Measurements from ENCODE around the gene ZDHHC11B.
"Not testable (repeated sequence)": the region's sequence is repeated elsewhere in the genome, so short reads cannot be mapped to it uniquely, and the experiment has no call there.

Gene ZDHHC11B

GRCh38 chr5:752532-753115, 31.9 kb downstream of the ZDHHC11B start:
- not testable (repeated sequence) for DNase-seq (ENCODE audit: low spot score)

GRCh38 chr5:751992-752391, 32.5 kb downstream of the ZDHHC11B start:
- DNase-seq (ENCODE audit: low spot score) = not testable (repeated sequence)

GRCh38 chr5:751496-751895, 33.0 kb downstream of the ZDHHC11B start:
- no peak for DNase-seq (ENCODE audit: low spot score)

- not testable (repeated sequence) for DNase-seq (ENCODE audit: low spot score)
Measured at GRCh38 chr5:750226-750625, 34.3 kb downstream of the ZDHHC11B start.

- DNase-seq (ENCODE audit: low spot score) = no peak
Measured at GRCh38 chr5:749101-749670, 35.3 kb downstream of the ZDHHC11B start.

- not testable (repeated sequence) for DNase-seq (ENCODE audit: low spot score)
Measured at GRCh38 chr5:748011-748980, 36.2 kb downstream of the ZDHHC11B start.

- not testable (repeated sequence) for DNase-seq (ENCODE audit: low spot score)
Measured at GRCh38 chr5:747303-747844, 37.2 kb downstream of the ZDHHC11B start.

GRCh38 chr5:746258-746761, 38.2 kb downstream of the ZDHHC11B start:
- no peak for DNase-seq (ENCODE audit: low spot score)

GRCh38 chr5:745272-746142, 39.0 kb downstream of the ZDHHC11B start:
- not testable (repeated sequence) for DNase-seq (ENCODE audit: low spot score)

- DNase-seq (ENCODE audit: low spot score) = not testable (repeated sequence)
Measured at GRCh38 chr5:743696-744404, 40.7 kb downstream of the ZDHHC11B start.

- DNase-seq (ENCODE audit: low spot score) = not testable (repeated sequence)
Measured at GRCh38 chr5:742276-742675, 42.3 kb downstream of the ZDHHC11B start.

- DNase-seq (ENCODE audit: low spot score) = not testable (repeated sequence)
Measured at GRCh38 chr5:734145-734544, 50.4 kb downstream of the ZDHHC11B start.

GRCh38 chr5:732754-733454, 51.6 kb downstream of the ZDHHC11B start:
- not testable (repeated sequence) for DNase-seq (ENCODE audit: low spot score)

- not testable (repeated sequence) for DNase-seq (ENCODE audit: low spot score)
Measured at GRCh38 chr5:729225-729624, 55.3 kb downstream of the ZDHHC11B start.

GRCh38 chr5:727087-727486, 57.4 kb downstream of the ZDHHC11B start:
- DNase-seq (ENCODE audit: low spot score) = not testable (repeated sequence)

- not testable (repeated sequence) for DNase-seq (ENCODE audit: low spot score)
Measured at GRCh38 chr5:723865-724264, 60.7 kb downstream of the ZDHHC11B start.

- not testable (repeated sequence) for DNase-seq (ENCODE audit: low spot score)
Measured at GRCh38 chr5:723309-723708, 61.2 kb downstream of the ZDHHC11B start.

- not testable (repeated sequence) for DNase-seq (ENCODE audit: low spot score)
Measured at GRCh38 chr5:719379-719778, 65.2 kb downstream of the ZDHHC11B start.

- DNase-seq (ENCODE audit: low spot score) = no peak
Measured at GRCh38 chr5:717143-717542, 67.4 kb downstream of the ZDHHC11B start.

GRCh38 chr5:716740-717139, 67.8 kb downstream of the ZDHHC11B start:
- DNase-seq (ENCODE audit: low spot score) = not testable (repeated sequence)
